Testis (tissue), 3 donors: ENCODE results near the gene MAPK1. TPM values are rescaled to one million over a fixed set of nuclear protein-coding genes. Genes with fewer than 3 reads are reported as not detected.

Experiments used
- DNase-seq: peaks from one replicate; pipeline ENCODE4 v3.0.0-alpha.2; 2019
- H3K27ac ChIP-seq, 2 donors: fragments of 200-600 bp; sonication (generic); one replicate each; pipeline ENCODE4 v1.5.1; 2019
- H3K27me3 ChIP-seq: fragments of 200-600 bp; sonication (generic); one replicate; pipeline ENCODE4 v1.5.1; 2019
- H3K36me3 ChIP-seq: fragments of 200-600 bp; sonication (generic); one replicate; pipeline ENCODE4 v1.5.1; 2017; ENCODE audit warnings: low read depth; ENCODE audit errors: missing control alignments
- H3K4me1 ChIP-seq: fragments of 200-600 bp; sonication (generic); one replicate; pipeline ENCODE4 v1.5.1; 2019
- H3K4me3 ChIP-seq, 2 donors: fragments of 200-600 bp; sonication (generic); one replicate each; pipeline ENCODE4 v1.5.1; 2017 to 2019
- H3K9me3 ChIP-seq: fragments of 200-600 bp; sonication (generic); one replicate; pipeline ENCODE4 v1.5.1; 2017
- POLR2A ChIP-seq: fragments of 450-650 bp; IDR thresholded peaks from one replicate; pipeline ENCODE4 v1.6.1; 2017; ENCODE audit warnings: antibody characterized with exemption, mild to moderate bottlenecking, moderate library complexity
- WGBS, 2 donors: methylation state at CpG; one replicate each; pipeline ENCODE4 v1.1.5; 2018; 5-methylcytosine and 5-hydroxymethylcytosine counted together
- intact Hi-C: fragments of 100-400 bp; cut with DNase I; formaldehyde crosslinking; loops from one replicate; pipeline ENCODE4 v1.15.1; 2023; ENCODE audit warnings: low total_unique reads
- polyA plus RNA-seq: library from polyadenylated mRNA; stranded (reverse); fragments of 350-450 nt; fragmentation: Illumina TruSeq; extraction: RNeasy Lipid Tissue Mini Kit (QIAGEN cat#74804); gene quantifications from one replicate; pipeline ENCODE4 v1.2.3, GENCODE V29; 2014; ENCODE audit warnings: low read depth, low replicate concordance; ENCODE audit not compliant: insufficient read depth
- total RNA-seq, 2 donors: library from RNA; depleted of rRNA; stranded (reverse); fragments of >200 nt; gene quantifications; one replicate each; pipeline ENCODE4 v1.2.3, GENCODE V29; 2016
- TF ChIP-seq, protein P1 (sequence below), 3 experiments: fragments of 450-650 bp in 2 of 3; fragments of 200-600 bp in 1 of 3; sonication (generic) in 1 of 3; IDR thresholded peaks; one replicate each; pipeline ENCODE4 v1.5.1; 2016 to 2019; ENCODE audit warnings: antibody characterized with exemption in 3 of 3, mild to moderate bottlenecking in 2 of 3, moderate library complexity in 1 of 3

The MAPK1 gene
- total and polyA plus RNA-seq, 3 donors from 2014 or later: 90.2 to 143 (median 121) TPM

DNA sequence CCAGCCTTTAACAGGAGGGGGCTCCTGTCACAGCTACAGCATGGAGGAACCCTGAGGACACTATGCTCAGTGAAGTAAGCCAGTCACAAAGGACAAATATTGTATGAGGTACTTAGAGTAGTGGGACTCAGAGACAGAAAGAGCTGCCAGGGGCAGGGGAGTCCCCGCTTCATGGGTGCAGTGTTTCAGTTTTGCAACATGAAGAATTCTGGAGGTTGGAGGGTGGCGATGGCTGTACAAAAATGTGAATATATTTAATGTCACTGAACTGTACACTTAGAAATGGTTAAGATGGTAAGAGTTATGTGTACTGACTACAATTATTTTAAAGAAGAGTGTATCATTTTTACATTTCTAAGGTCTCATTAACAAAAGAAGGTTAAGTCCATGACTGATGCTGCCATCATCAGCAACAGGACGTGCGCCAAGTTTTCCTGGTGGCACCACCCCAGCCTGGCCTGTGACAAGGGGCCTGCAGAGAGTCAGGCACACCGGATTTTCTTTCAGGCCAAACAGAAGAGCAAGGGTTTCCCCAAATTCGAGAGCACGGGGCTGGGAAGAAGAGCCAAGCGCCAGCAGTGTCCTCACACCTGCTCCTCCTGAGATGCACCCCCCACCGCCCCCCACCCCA lies 153.9 kb downstream of the MAPK1 start:
- H3K36me3 ChIP-seq: no peaks in the 10 kb centered on the region
- TF ChIP-seq, protein P1, sequence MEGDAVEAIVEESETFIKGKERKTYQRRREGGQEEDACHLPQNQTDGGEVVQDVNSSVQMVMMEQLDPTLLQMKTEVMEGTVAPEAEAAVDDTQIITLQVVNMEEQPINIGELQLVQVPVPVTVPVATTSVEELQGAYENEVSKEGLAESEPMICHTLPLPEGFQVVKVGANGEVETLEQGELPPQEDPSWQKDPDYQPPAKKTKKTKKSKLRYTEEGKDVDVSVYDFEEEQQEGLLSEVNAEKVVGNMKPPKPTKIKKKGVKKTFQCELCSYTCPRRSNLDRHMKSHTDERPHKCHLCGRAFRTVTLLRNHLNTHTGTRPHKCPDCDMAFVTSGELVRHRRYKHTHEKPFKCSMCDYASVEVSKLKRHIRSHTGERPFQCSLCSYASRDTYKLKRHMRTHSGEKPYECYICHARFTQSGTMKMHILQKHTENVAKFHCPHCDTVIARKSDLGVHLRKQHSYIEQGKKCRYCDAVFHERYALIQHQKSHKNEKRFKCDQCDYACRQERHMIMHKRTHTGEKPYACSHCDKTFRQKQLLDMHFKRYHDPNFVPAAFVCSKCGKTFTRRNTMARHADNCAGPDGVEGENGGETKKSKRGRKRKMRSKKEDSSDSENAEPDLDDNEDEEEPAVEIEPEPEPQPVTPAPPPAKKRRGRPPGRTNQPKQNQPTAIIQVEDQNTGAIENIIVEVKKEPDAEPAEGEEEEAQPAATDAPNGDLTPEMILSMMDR (IDR thresholded peaks at IDR 0.05): no peak
- TF ChIP-seq POLR2A: no peak
- 78 to 81% methylated on average over 8 to 9 of the region's 9 CpGs for WGBS, 2 donors
- no peak overlapping the region for H3K27ac ChIP-seq
- H3K4me1 ChIP-seq: peaks cover 4% of the 10 kb centered on the region
- no peak for DNase-seq
- H3K9me3 ChIP-seq: no peaks in the 10 kb centered on the region
- intact Hi-C loops: no loop called here
- H3K27me3 ChIP-seq: no peaks in the 10 kb centered on the region
- no peak overlapping the region for H3K4me3 ChIP-seq

DNA sequence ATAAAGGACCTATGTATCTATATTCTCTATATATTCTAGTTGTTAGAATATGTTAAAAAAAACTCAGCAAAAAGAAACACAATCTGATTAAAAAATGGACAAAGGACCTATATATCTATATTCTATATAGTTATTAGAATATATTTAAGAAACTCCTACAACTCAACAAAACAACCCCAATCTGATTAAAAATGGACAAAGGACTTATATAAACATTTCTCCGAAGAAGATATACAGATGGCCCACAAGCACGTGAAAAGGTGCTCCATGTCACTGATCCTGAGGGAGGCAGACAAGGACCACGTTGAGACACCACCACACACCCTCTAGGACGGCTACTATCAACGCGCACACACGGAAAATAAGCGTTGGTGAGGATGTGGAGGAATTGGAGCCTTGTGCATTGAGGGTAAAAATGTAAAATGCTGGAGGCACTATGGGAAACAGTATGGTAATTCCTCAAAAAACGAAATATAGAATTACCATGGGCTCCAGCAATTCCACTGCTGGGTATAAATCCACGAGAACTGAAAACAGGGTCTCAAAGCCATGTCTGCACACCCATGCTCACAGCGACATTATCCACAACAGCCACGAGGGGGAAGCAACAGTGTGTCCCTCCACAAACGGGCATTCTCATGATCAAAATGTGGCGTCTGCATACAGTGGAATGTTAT lies 154.6 kb downstream of the MAPK1 start:
- peaks cover 4% of the 10 kb centered on the region for H3K4me1 ChIP-seq
- peak; percentile 86 for DNase-seq
- H3K27me3 ChIP-seq: no peaks in the 10 kb centered on the region
- intact Hi-C loops: no loop called here
- H3K4me3 ChIP-seq: no peak overlapping the region
- TF ChIP-seq, protein P1 (IDR thresholded peaks at IDR 0.05): peak; percentile 77 to 82 (median 77)
- TF ChIP-seq POLR2A: no peak
- H3K36me3 ChIP-seq: no peaks in the 10 kb centered on the region
- H3K27ac ChIP-seq: no peak overlapping the region
- no peaks in the 10 kb centered on the region for H3K9me3 ChIP-seq
- WGBS, 2 donors: 33 to 41% methylated on average over 14 of the region's 14 CpGs

DNA sequence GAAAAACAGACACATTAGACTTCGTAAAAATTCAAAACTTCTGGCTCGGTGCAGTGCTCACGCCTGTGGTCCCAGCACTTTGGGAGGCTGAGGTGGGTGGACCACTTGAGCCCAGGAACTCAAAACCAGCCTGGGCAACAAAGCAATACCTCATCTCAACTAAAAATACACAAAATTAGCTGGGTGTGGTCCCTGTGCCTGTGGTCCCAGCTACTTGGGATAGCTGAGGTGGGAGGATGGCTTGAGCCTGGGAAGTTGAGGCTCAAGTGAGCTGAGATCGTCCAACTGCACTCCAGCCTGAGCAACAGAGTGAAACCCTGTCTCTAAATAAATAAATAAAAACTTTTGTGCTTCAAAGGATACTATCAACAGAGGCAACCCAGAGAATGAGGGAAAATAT lies 155.6 kb downstream of the MAPK1 start:
- peaks cover 10% of the 10 kb centered on the region for H3K4me1 ChIP-seq
- WGBS, 2 donors: 88 to 93% methylated on average over 4 of the region's 4 CpGs
- H3K27ac ChIP-seq: no peak overlapping the region
- no peak for DNase-seq
- H3K36me3 ChIP-seq: no peaks in the 10 kb centered on the region
- H3K9me3 ChIP-seq: no peaks in the 10 kb centered on the region
- intact Hi-C loops: no loop called here
- TF ChIP-seq POLR2A: no peak
- TF ChIP-seq, protein P1 (IDR thresholded peaks at IDR 0.05): no peak
- H3K27me3 ChIP-seq: no peaks in the 10 kb centered on the region
- no peak overlapping the region for H3K4me3 ChIP-seq

DNA sequence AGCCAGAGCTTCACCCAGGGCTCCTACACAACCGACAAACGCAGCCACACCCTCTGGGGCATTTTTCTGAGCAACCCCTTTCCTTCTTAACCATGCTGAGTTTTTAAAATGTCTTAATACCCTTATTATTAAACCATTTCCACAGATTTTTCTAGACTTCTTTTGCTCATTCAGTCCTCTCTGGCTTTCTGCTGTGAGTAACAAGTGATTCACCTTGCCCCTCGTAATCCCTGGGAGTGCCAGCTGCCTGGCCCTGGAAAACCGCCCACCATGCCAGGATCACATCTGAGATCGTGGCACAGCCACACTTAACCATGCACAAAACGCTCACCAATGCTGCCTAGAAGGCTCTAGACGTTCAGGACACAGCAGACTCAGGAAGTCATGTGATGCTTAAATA lies 157.3 kb downstream of the MAPK1 start:
- H3K4me3 ChIP-seq: no peak overlapping the region
- no peak overlapping the region for H3K27ac ChIP-seq
- H3K4me1 ChIP-seq: peaks cover 10% of the 10 kb centered on the region
- 89 to 93% methylated on average over 7 of the region's 7 CpGs for WGBS, 2 donors
- H3K36me3 ChIP-seq: no peaks in the 10 kb centered on the region
- no peak for DNase-seq
- H3K27me3 ChIP-seq: no peaks in the 10 kb centered on the region
- TF ChIP-seq, protein P1 (IDR thresholded peaks at IDR 0.05): no peak
- TF ChIP-seq POLR2A: no peak
- intact Hi-C loops: no loop called here
- no peaks in the 10 kb centered on the region for H3K9me3 ChIP-seq
